Measurements from ENCODE around the gene TNFRSF1B.
A peak's percentile ranks its signal among the peaks of the same experiment; 100 is the strongest.
"Not testable (repeated sequence)": the region's sequence is repeated elsewhere in the genome, so short reads cannot be mapped to it uniquely, and the experiment has no call there.

Gene TNFRSF1B

DNA sequence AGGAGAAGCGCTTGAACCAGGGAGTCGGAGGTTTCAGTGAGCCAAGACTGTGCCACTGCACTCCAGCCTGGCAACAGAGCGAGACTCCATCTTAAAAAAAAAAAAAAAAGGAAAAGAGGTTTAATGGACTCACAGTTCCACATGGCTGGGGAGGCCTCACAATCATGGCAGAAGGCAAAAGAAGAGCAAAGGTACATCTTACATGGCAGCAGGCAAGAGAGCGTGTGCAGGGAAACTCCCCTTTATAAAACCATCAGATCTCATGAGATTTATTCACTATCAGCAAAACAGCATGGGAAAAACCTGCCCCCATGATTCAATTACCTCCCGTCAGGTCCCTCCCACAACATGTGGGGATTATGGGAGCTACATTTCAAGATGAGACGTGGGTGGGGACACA lies 57.3 kb downstream of the TNFRSF1B start:
- not testable (repeated sequence) for DNase-seq

DNA sequence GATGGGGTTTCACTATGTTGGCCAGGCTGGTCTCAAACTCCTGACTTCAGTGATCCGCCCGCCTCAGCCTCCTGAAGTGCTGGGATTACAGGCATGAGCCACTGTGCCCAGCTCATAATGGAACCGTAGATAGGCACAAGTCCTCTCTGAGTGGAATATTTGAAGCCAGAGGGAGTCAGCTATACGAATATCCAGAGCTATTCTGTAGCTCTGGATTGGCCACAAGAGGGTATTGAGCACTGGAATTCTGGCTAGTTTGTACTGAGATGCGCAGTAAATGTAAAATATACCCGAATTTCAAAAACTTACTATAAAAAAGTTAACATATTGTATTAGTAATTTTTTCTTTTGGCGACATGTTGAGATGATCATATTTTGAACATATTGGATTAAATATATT lies 62.2 kb downstream of the TNFRSF1B start:
- DNase-seq, result no peak

DNA sequence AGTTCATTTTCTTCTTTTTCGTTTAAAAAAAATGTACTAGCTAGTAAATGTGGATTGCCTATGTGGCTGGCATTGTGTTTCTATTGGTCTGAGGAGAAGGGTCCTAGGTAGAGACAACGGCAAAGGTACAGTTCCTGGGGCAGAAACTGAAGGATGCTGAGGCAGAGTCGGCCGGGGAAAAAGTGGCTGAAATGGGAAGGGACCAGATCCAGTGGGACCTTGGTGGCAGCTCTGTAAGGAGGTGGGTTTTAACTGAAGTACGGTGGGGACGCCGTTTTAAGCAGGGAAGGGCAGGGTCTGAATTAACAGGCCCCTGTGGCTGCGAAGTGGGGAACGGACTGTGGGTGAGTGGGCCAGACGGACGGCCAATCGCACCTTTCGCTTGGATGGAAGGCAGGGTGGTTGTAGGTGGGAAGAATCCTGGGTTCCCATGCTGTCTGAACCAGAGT lies 62.6 kb downstream of the TNFRSF1B start:
- DNase-seq, result no peak

DNA sequence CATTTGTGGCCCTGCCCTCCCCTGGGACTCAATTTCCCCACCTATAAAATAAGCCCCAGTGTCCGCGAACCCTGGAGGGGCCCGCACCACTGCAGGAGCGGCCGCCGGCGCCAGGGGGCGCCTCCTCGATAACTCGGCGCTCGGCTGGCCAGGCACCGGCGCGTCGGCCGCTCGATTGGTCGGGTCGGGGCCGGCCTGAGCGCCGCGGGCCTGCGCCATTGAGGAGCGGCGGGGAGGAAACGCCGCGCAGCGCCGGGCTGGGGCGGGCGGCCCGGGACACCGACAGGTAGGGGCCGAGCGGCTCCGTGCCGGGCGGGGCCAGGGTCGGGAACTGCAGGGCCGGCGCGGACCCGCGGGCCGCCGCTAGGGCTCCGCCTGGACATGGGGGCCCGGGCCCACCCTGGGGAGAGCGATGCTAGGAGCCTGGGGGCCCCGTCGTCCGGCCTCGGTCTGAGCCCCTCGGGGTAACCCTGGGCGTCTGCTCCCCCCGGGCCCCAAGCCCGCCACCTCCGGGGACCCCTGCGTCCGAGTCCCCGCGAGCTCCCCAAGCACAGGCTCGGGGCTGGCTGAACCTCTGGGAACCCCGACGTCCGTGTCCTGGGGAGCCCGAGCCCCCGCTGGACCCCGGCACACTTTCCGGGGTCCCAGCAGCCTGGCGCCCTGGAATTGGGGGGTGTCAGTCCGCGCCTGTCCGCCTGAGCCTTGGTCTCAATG lies 63.2 kb downstream of the TNFRSF1B start, which contains the start of gene VPS13D:
Gene VPS13D (plus strand): TSS at position 196 of the 714 bp plus-strand sequence. CDS start 4,237 bp downstream, outside the sequence.
- DNase-seq, result peak; percentile 85

DNA sequence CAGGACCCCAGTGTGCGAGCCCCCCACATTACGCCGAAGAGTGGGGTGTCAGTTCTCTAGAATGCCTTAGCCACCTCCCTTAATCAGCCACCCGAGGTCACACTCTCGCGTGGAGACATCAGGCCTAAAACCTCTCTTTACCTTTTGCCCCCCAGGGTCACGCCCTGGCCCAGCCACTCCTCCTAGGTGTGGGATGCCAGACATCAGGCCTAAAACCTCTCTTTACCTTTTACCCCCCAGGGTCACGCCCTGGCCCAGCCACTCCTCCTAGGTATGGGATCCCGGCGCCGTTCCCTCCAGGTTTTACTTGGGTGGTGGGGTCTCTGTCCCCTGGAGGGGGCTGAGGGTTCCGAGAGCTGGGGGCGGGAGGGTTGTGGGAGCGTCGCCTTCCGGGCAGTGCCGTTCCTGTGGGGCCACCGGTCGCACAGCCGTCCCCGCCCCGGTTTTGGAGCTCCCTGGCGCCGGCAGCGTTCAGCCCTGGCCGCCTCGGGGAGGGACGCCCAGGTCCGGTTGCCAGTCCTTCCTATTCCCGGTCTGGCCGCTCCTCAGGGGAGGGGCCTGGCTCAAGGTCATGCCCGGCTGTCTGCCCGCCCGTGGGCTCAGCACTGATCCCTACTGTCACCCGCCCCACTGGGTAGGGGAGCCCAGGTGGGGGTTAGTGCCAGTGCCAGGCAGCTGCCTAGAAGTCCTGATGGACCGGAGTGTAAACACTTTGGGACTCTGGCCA lies 63.9 kb downstream of the TNFRSF1B start:
- peak; percentile 13 for DNase-seq

DNA sequence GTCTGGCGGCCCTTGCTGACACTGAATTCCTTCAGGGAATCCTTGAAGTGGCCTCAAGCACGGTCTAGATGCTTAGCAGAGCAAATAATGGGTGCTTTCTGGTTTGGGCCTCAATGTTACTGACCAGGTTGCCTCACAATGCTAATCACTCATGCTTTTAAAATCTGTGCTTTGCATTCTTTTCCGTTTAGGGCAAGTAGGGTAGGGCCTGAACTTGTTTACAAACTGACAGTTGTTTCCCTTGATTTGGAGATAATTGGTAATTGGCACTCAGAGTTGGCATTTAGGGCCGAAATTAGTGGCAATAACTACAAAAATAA lies 64.4 kb downstream of the TNFRSF1B start:
- no peak for DNase-seq

DNA sequence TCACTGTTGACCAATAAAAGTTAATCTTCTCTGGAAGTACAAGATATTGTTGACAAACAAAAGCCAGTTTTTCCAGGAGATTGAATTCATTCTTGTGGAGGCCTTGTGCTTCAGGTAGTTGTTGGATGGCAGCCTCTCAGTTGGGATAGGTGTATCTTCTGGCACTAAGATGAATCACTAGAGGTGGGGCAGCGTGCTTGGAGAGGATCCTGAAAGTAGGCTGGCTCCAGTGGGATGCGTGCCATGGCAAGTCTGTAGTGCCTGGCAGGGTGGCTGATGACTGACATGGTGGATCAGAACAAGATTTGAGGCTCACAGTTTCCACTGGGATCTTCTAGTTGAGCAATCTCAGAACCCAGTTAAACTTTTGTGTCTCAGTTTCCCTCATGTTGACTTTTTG lies 65.4 kb downstream of the TNFRSF1B start:
- peak; percentile 3 for DNase-seq

DNA sequence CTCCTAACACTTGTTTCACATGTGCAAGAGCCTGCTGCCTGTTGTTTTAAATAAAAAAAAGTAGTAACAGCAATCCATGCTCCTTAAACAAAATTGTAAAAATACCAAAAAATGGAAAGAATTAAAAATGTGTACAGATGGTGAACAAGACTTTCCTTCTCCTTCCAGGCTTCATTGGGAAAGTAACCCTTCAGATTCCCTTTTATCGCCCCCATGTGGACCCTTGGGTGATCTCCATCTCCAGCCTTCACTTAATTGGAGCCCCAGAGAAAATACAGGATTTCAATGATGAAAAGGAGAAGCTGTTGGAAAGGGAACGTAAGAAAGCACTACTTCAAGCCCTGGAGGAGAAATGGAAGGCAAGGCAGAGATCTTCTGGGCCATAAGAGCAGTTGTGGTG lies 77.3 kb downstream of the TNFRSF1B start:
- DNase-seq, result no peak

DNA sequence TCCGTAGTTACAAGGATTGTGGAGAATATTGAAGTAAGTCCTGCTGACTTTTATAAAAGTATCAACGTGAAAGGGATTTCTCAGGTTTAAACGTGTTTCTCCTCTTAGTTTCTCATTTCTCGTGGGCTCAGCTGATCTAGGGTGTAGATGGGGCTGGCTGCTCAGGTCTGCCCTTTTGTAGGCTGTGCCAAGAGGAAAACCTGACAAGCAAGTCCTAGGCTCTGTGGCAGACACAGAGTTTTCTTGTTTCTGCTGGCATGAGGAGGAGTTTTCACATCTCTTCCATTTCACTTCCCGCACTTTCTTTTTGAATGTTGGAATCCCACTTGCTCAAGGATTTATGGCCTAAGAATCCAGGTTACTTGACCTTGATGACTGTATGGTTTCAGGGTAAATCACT lies 77.8 kb downstream of the TNFRSF1B start:
- no peak for DNase-seq

DNA sequence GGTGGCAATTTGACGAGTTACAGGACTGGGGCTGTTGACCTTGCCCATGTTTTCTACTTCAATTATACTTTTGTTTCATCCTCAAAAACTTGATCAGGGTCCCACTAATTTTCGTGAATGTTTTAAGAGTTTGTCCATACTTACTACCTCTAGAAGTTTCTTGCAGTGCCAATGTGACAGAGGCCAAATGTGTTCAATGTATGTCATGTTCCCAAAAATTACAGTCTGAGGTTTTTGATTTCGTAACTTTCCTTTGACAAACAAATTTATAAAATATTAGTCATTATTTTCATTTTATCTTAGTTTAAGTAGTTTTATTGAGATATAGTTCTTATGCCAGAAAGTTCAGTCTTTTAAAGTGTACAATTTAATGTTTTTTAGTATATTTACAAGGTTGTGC lies 78.3 kb downstream of the TNFRSF1B start:
- no peak for DNase-seq

DNA sequence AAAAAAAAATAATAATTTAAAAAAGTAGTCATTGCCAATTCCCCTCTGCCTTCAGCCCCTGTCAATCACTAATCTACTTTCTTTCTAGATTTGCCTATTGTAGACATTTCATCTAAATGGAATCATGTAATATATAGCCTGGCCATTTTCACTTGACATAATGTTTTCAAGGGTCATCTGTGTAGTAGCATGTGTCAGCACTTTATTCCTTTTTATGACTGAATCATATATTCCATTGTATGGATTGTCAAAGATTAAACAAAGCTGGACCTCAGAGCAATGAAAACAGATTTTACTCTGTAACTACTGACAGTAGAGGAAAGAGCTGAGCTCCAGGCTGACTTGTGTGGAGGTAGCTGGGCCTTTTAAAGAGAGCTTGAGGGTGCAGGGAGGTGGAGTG lies 78.9 kb downstream of the TNFRSF1B start:
- DNase-seq, result no peak

DNA sequence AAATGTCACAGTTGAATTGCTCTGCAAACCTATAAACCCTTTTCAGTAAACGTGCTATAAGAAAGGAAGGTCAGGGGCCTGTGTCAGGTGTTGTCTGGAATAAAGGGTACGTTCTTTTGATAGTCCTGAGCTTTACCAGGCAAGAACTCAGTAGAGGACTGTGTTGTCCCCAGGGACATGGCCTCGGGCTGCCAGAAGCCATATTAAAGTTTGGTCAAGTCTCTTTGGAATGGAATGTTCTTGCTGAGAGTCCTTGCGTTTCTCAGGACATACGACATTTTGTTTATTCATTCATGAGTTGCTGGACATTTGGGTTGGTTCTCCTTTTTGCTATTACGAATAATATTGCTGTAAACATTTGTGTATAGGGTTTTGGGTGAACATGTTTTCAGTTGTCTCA lies 79.8 kb downstream of the TNFRSF1B start:
- DNase-seq, result no peak

DNA sequence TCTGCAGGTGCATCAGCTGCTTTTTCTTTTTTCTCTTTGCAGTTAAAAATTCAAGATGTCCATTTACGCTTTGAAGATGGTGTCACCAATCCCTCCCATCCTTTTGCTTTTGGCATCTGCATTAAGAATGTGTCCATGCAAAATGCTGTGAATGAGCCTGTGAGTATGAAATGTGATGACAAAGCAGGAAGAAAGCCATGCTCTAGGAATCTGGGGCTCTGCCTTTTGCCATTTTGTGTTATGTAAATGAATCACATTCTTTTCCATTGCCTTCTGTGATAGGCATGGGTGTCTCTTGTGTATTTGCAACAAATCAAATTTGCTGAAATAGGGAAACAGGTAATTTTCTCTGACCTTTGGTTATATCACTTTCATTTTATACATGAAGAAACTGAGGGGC lies 82.4 kb downstream of the TNFRSF1B start:
- DNase-seq, result no peak

DNA sequence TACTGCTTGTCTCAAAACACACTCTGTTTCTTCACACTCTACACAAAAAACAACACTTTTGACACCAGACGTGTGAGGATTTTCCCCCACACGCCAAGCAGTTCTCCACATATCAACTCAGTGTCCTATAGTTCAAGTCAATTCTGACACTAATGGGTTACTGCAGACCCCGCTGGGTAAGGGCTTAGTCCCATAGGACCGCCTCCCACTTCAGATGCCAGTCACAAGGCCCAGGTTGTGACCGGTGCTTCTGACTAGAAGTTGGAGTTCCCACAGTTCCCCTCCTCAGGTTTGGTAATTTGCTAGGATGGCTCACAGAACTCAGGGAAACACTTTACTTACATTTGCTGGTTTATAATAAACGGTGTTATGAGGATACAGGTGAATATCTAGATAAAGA lies 83.0 kb downstream of the TNFRSF1B start:
- DNase-seq, result no peak

DNA sequence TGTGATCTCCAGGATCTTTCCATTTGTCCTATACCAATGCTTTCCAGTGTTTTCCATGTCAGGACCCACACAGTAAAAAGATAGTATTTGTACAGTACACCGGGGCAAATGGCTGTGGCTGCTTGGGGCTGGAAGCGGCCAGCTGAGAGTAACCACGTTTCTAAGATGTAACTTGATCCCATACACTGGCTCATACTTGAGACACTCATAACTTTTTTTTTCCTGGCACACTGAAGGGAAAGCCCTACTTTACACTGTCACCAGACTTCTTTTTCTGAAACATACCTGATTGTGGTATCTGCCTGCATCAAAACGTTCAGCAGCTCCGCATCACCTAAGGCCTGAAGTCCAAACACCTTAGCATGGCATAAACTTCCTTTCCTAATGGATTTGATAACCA lies 84.7 kb downstream of the TNFRSF1B start:
- DNase-seq, result no peak

DNA sequence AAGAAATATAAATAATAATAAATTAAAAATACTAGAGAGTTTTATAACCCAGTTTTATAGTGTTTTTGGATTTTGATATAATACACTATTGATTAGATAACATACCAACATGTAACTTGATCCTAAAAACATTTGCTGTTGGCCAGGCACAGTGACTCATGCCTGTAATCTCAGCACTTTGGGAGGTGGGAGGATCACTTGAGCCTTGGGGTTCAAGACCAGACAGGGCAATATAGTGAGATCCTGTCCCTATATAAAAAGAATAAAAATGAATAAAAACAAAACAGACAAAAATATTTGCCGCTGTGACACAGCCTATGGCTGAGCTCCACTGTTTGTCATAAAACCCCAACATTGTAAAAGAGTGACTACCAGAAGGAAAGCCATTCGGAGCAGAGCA lies 89.1 kb downstream of the TNFRSF1B start:
- no peak for DNase-seq

DNA sequence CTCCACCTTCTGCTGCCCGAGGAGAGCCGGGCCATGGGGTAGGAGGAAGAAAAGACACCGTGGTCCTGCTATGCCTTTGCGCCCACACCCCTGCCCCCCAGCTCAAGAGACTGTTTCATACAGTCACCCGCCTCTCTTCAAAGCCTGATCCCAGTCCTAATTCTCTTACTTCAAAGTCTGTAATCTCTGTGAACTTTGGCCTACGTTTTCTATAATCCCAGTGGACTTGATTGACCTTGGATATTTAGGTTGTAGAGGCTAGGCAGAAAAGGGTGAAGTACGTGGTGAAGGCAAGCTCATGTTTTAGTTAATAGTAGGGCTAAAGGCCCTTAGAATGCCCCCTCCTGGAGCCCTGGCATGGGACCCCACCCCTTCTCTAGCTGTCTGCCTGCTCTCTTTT lies 91.5 kb downstream of the TNFRSF1B start:
- DNase-seq, result no peak
